RWPE2 (cell line): ENCODE measurements around the gene IFNL2.

Experiments used
- ATAC-seq: fragments of 200-7000 bp; cut with Tn5 transposase; 3 replicates; pipeline ENCODE4 v1.9.1; 2021; ENCODE audit warnings: low read depth
- DNase-seq: peaks from one replicate; pipeline ENCODE4 v3.0.0-alpha.2; 2020; ENCODE audit warnings: low spot score
- H3K27ac ChIP-seq: fragments of 450-650 bp; 2 replicates; pipeline ENCODE4 v1.5.1; 2017; ENCODE audit warnings: mild to moderate bottlenecking; ENCODE audit not compliant: poor library complexity, severe bottlenecking
- H3K27me3 ChIP-seq: fragments of 250-450 bp; sonication (Bioruptor Pico); 2 replicates; pipeline ENCODE4 v1.5.1; 2021; ENCODE audit warnings: mild to moderate bottlenecking, moderate library complexity; ENCODE audit not compliant: insufficient read depth, poor library complexity, severe bottlenecking
- H3K36me3 ChIP-seq: fragments of 250-450 bp; sonication (Bioruptor Pico); 2 replicates; pipeline ENCODE4 v1.5.1; 2020; ENCODE audit warnings: low read depth, mild to moderate bottlenecking, moderate library complexity
- H3K4me1 ChIP-seq: fragments of 250-450 bp; sonication (Bioruptor Pico); 2 replicates; pipeline ENCODE4 v1.5.1; 2021; ENCODE audit warnings: mild to moderate bottlenecking, moderate library complexity; ENCODE audit not compliant: insufficient read depth, poor library complexity, severe bottlenecking
- H3K4me3 ChIP-seq: fragments of 250-450 bp; sonication (Bioruptor Pico); 2 replicates; pipeline ENCODE4 v1.5.1; 2021; ENCODE audit warnings: mild to moderate bottlenecking, moderate library complexity; ENCODE audit not compliant: severe bottlenecking
- H3K9me3 ChIP-seq: fragments of 250-450 bp; sonication (Bioruptor Pico); 2 replicates; pipeline ENCODE4 v1.5.1; 2021; ENCODE audit warnings: mild to moderate bottlenecking, moderate library complexity; ENCODE audit not compliant: severe bottlenecking
- CTCF ChIP-seq: fragments of 450-650 bp; IDR thresholded peaks from one replicate; pipeline ENCODE4 v1.5.1; 2017; ENCODE audit warnings: mild to moderate bottlenecking, moderate library complexity; ENCODE audit not compliant: poor library complexity, severe bottlenecking

Gene IFNL2

GRCh38 chr19:39304701-39305571 is 36.7 kb downstream of the IFNL2 start:
- Histone ChIP-seq H3K27ac (no peak overlapping the region), H3K27me3 (peaks cover 19% of the 10 kb centered on the region)

GRCh38 chr19:39306075-39306474 is 37.9 kb downstream of the IFNL2 start:
- no peak for TF ChIP-seq CTCF
- no peaks in the 10 kb centered on the region for H3K4me1 ChIP-seq
- H3K27me3 ChIP-seq = peaks cover 19% of the 10 kb centered on the region
- no peaks in the 10 kb centered on the region for H3K9me3 ChIP-seq
- DNase-seq (no peak), ATAC-seq (no peak)
- H3K27ac ChIP-seq = no peak overlapping the region
- no peaks in the 10 kb centered on the region for H3K36me3 ChIP-seq
- no peak overlapping the region for H3K4me3 ChIP-seq

More at GRCh38 chr19:39304701-39305571, 36.7 kb downstream of the IFNL2 start:
- no peak overlapping the region for H3K4me3 ChIP-seq
- H3K36me3 ChIP-seq = no peaks in the 10 kb centered on the region
- H3K9me3 ChIP-seq = no peaks in the 10 kb centered on the region
- no peak for TF ChIP-seq CTCF
- ATAC-seq (no peak), DNase-seq (no peak)
- H3K4me1 ChIP-seq = no peaks in the 10 kb centered on the region

DNA sequence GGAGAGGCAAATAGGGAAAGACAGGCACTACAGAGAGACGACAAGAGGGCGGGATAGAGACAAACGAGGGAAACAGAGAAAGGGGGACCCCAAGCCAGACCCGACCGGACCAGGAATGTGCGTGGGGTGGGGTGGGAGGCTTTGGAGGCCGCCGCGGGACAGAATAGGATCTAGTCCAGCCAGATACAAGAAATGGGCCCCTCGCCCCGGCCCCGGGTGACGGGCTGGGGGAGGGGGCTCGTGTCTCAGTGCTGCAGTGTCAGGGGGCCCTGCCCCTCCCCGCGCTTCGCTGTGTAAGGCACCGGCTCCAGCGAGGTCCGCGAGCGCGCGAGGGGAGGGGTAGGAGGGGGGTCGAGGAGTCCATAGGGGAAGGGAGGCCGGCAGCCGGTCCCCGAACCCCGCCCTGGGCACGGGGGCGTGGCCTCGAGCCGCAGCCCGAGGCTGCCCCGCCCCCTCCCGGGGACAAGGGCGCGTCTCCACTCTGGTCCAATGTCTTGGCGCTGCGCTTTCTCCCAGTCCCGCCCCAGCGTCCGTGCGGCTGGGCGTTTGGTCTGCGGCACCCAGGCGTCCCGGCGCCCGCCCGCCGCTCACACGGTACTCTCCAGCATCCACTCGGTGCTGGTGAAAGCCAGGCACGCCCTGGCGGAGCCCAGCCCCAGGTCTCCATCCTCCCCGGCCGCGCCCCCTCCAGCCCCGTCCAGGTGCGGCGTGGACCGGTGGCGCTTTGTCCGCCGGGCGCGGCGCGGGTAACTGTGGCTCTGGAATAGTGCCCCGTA is 39.0 kb downstream of the IFNL2 start:
- no peak overlapping the region for H3K27ac ChIP-seq
- H3K4me3 ChIP-seq = peak overlapping the region; percentile 21
- peaks cover 19% of the 10 kb centered on the region for H3K27me3 ChIP-seq
- no peak for DNase-seq
- no peaks in the 10 kb centered on the region for H3K9me3 ChIP-seq
- no peak for TF ChIP-seq CTCF
- no peaks in the 10 kb centered on the region for H3K36me3 ChIP-seq
- ATAC-seq = peak; percentile 57
- no peaks in the 10 kb centered on the region for H3K4me1 ChIP-seq

DNA sequence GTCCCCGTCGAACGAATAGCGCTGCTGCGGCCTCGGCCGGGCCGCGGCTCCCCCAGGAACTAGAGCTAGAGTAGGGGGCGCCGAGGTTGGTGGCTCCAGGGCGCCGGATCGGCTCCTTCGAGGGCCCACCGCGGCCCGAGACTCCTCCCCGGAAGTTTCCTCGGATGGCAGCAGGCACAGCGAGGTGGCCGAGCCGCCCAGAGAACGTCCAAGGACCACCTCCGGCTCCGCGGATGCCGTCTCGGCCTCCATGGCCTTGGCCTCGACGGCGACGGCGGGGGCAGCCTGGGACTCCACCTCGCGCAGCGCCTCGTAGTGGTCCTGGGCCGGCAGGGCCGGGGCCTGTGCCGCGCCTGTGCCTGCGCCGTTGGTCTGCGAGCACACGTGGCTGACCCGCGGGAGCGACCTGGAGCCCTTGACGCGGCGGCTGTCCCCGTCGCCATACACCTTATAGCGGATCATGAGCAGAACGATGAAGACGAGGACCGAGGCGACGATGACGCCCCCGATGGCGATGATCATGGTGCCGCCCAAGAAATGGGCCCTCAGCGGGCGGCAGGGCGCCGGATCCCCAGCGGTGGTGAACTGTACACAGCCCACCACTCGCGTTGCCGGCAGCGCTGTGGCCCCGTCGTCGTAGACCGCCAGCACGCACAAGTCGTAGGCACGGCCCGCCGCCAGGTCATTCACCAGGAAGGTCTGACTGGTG is 39.8 kb downstream of the IFNL2 start:
- Histone ChIP-seq H3K27me3 (peaks cover 19% of the 10 kb centered on the region), H3K36me3 (no peaks in the 10 kb centered on the region; the same call in 1 of the 2 replicates), H3K4me1 (no peaks in the 10 kb centered on the region), H3K9me3 (no peaks in the 10 kb centered on the region), H3K4me3 (peak overlapping the region; percentile 21), H3K27ac (no peak overlapping the region)
- DNase-seq (no peak), ATAC-seq (no peak)
- TF ChIP-seq CTCF = no peak
